HG03442 (cell line): Measurements from ENCODE around the gene NFATC1.

Experiments used
- ATAC-seq: cut with Tn5 transposase; IDR thresholded peaks from one replicate; pipeline ENCODE4 v1.9.1; 2021; ENCODE audit warnings: mild to moderate bottlenecking, moderate library complexity; ENCODE audit not compliant: unreplicated experiment

NFATC1 gene

GRCh38 chr18:79395761-79396404 lies at the start of gene NFATC1:
Gene NFATC1, plus strand, starts transcription at chr18:79395930. Its CDS starts 295 bp downstream, at chr18:79396225.
- peak; percentile 17 for ATAC-seq

- ATAC-seq: no peak
Measured at GRCh38 chr18:79345981-79346380, 49.7 kb upstream of the NFATC1 start.

- no peak for ATAC-seq
Measured at GRCh38 chr18:79348066-79348465, 47.7 kb upstream of the NFATC1 start.

GRCh38 chr18:79352432-79352831 lies 43.3 kb upstream of the NFATC1 start:
- no peak for ATAC-seq

GRCh38 chr18:79353267-79353666 lies 42.5 kb upstream of the NFATC1 start:
- ATAC-seq: no peak

GRCh38 chr18:79354350-79354749 lies 41.4 kb upstream of the NFATC1 start:
- ATAC-seq: no peak

GRCh38 chr18:79355433-79356335 lies 40.0 kb upstream of the NFATC1 start:
- ATAC-seq: peak; percentile 34

GRCh38 chr18:79356435-79356834 lies 39.3 kb upstream of the NFATC1 start:
- peak; percentile 87 for ATAC-seq

- ATAC-seq: no peak
Measured at GRCh38 chr18:79360933-79361332, 34.8 kb upstream of the NFATC1 start.

GRCh38 chr18:79361766-79362522 lies 33.8 kb upstream of the NFATC1 start:
- ATAC-seq: no peak

- no peak for ATAC-seq
Measured at GRCh38 chr18:79365701-79366100, 30.0 kb upstream of the NFATC1 start.

- no peak for ATAC-seq
Measured at GRCh38 chr18:79366177-79367094, 29.3 kb upstream of the NFATC1 start.

GRCh38 chr18:79367480-79367879 lies 28.2 kb upstream of the NFATC1 start:
- no peak for ATAC-seq

GRCh38 chr18:79367989-79368388 lies 27.7 kb upstream of the NFATC1 start:
- no peak for ATAC-seq

GRCh38 chr18:79368681-79369080 lies 27.0 kb upstream of the NFATC1 start:
- no peak for ATAC-seq

GRCh38 chr18:79371561-79372121 lies 24.1 kb upstream of the NFATC1 start:
- peak; percentile 46 for ATAC-seq

- ATAC-seq: no peak
Measured at GRCh38 chr18:79372461-79372860, 23.3 kb upstream of the NFATC1 start.

GRCh38 chr18:79372991-79373390 lies 22.7 kb upstream of the NFATC1 start:
- ATAC-seq: no peak

- no peak for ATAC-seq
Measured at GRCh38 chr18:79373736-79374135, 22.0 kb upstream of the NFATC1 start.
